Measurements from ENCODE around the gene CCL7. TPM values are rescaled to one million over a fixed set of nuclear protein-coding genes. Genes with fewer than 3 reads are reported as not detected.

CCL7 gene
- total RNA-seq (2021; ENCODE audit: unreplicated experiment) (0.31 TPM), Bru-seq, nascent RNA (percentile 18 among the genes with signal in this experiment), BruChase-seq, experiment 1, labeled RNA remaining after a 2-hour chase (not detected), BruChase-seq, experiment 2, labeled RNA remaining after a 6-hour chase (percentile 25 among the genes with signal in this experiment)
- not detected for polyA plus RNA-seq (2012; ENCODE audit: insufficient read length)
- long read RNA-seq, result 0 reads

DNA sequence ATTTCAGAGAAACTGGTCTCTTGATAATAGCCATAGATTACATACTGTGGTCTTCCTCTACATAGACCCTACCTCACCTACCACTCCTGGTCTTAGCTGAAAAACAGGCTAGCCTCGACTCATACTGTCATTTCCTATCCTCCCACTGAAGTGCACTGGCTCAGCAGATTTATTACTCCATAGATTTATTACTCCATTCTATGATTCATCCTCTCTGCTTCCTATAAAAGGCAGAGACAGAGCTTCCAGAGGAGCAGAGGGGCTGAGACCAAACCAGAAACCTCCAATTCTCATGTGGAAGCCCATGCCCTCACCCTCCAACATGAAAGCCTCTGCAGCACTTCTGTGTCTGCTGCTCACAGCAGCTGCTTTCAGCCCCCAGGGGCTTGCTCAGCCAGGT, at the start of gene CCL7:
CCL7 (plus strand) TSS at position 253 of the 400 bp plus-strand sequence; CDS start at position 323, 70 bp downstream.
- no peak for DNase-seq (ENCODE audit: low read depth, low spot score)
- in situ Hi-C loops (cut with HindIII; ENCODE audit: low pct_unique_long_range_greater_than_20kb, low sequenced_read_pairs) (no loop called here), intact Hi-C loops (cut with micrococcal nuclease; ENCODE audit: unreplicated experiment) (no loop called here)
- no TSS peak for BruUV-seq (replicated peaks)
- POLR2A ChIA-PET, result no interaction called here
- H3K4me1 ChIP-seq (ENCODE audit: control insufficient read depth, insufficient read depth, low read length), result no peaks in the 10 kb centered on the region; the same call in 1 of the 2 replicates
- no peak within 1 kb of the TSS for H3K4me3 ChIP-seq (ENCODE audit: low read depth in 2 of 2, low read length in 2 of 2)
- no peaks in the 10 kb centered on the region for H3K27me3 ChIP-seq (ENCODE audit: control insufficient read depth, insufficient read depth, low read length)
- CTCF ChIA-PET, result no interaction called here
- TF ChIP-seq SIN3A (IDR thresholded peaks at IDR 0.05; ENCODE audit: borderline replicate concordance, insufficient read depth, low read depth, low read length) (no peak), POLR2AphosphoS5 (IDR thresholded peaks at IDR 0.05; ENCODE audit: low read depth, low read length) (no peak), TCF7L2 (IDR thresholded peaks at IDR 0.05; ENCODE audit: low read depth, low read length) (no peak)
- TF ChIP-seq, protein P1, sequence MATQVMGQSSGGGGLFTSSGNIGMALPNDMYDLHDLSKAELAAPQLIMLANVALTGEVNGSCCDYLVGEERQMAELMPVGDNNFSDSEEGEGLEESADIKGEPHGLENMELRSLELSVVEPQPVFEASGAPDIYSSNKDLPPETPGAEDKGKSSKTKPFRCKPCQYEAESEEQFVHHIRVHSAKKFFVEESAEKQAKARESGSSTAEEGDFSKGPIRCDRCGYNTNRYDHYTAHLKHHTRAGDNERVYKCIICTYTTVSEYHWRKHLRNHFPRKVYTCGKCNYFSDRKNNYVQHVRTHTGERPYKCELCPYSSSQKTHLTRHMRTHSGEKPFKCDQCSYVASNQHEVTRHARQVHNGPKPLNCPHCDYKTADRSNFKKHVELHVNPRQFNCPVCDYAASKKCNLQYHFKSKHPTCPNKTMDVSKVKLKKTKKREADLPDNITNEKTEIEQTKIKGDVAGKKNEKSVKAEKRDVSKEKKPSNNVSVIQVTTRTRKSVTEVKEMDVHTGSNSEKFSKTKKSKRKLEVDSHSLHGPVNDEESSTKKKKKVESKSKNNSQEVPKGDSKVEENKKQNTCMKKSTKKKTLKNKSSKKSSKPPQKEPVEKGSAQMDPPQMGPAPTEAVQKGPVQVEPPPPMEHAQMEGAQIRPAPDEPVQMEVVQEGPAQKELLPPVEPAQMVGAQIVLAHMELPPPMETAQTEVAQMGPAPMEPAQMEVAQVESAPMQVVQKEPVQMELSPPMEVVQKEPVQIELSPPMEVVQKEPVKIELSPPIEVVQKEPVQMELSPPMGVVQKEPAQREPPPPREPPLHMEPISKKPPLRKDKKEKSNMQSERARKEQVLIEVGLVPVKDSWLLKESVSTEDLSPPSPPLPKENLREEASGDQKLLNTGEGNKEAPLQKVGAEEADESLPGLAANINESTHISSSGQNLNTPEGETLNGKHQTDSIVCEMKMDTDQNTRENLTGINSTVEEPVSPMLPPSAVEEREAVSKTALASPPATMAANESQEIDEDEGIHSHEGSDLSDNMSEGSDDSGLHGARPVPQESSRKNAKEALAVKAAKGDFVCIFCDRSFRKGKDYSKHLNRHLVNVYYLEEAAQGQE (IDR thresholded peaks at IDR 0.05; ENCODE audit: insufficient read depth in 1 of 2, low read depth in 2 of 2, low read length in 1 of 2), result no peak
- TF ChIP-seq, protein P2, sequence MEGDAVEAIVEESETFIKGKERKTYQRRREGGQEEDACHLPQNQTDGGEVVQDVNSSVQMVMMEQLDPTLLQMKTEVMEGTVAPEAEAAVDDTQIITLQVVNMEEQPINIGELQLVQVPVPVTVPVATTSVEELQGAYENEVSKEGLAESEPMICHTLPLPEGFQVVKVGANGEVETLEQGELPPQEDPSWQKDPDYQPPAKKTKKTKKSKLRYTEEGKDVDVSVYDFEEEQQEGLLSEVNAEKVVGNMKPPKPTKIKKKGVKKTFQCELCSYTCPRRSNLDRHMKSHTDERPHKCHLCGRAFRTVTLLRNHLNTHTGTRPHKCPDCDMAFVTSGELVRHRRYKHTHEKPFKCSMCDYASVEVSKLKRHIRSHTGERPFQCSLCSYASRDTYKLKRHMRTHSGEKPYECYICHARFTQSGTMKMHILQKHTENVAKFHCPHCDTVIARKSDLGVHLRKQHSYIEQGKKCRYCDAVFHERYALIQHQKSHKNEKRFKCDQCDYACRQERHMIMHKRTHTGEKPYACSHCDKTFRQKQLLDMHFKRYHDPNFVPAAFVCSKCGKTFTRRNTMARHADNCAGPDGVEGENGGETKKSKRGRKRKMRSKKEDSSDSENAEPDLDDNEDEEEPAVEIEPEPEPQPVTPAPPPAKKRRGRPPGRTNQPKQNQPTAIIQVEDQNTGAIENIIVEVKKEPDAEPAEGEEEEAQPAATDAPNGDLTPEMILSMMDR (IDR thresholded peaks at IDR 0.05), result no peak
- ATAC-seq, result peak; percentile 70
- no peaks in the 10 kb centered on the region for H3K9me3 ChIP-seq (ENCODE audit: control insufficient read depth, insufficient read depth, low read depth, low read length)
- H3K27ac ChIP-seq (ENCODE audit: low read length), result no peak within 1 kb of the TSS; the same call in 1 of the 2 replicates
- H3K36me3 ChIP-seq (ENCODE audit: control insufficient read depth, insufficient read depth, low read length), result no peaks in the 10 kb centered on the region

DNA sequence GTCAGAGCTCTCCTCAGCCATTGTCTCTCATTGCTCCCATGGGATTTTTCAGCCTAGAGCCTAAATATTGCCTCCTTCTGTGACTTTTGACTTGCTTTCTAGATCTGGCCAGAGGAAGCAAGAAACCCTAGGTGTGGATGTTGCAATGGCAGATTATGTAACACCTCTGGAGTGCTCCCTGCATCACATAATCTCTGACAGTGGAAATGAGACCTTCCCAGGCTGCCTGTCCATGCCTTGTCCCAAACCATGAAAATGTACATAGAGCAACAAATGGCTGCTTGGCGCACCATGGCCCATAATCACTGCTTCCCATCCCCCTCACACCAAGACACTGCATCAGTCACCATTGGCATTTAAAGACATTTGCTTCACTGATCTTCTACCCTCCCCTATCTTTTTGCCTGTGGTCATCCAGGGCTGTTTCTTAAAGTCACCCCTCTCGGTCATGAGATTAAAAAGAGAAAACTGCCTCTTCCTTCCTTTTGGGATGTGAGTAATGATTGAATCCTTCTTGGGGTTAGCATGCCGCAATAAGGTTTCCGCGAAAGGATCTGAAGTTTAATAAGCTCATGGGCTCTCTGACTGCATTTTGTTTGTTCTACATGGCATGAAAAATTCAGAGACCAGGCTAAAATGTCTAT, 49.1 kb upstream of the CCL7 start:
- in situ Hi-C loops (cut with HindIII; ENCODE audit: low pct_unique_long_range_greater_than_20kb, low sequenced_read_pairs) (no loop called here), intact Hi-C loops (cut with micrococcal nuclease; ENCODE audit: unreplicated experiment) (no loop called here)
- Histone ChIP-seq H3K27ac (ENCODE audit: low read length) (peak overlapping the region; percentile 30; the same call in 1 of the 2 replicates), H3K4me1 (ENCODE audit: control insufficient read depth, insufficient read depth, low read length) (no peaks in the 10 kb centered on the region), H3K4me3 (ENCODE audit: low read depth in 2 of 2, low read length in 2 of 2) (no peak overlapping the region), H3K9me3 (ENCODE audit: control insufficient read depth, insufficient read depth, low read depth, low read length) (no peaks in the 10 kb centered on the region), H3K27me3 (ENCODE audit: control insufficient read depth, insufficient read depth, low read length) (no peaks in the 10 kb centered on the region), H3K36me3 (ENCODE audit: control insufficient read depth, insufficient read depth, low read length) (no peaks in the 10 kb centered on the region)
- ATAC-seq (no peak), DNase-seq (ENCODE audit: low read depth, low spot score) (no peak)
- no TSS peak for BruUV-seq (replicated peaks)
- TF ChIP-seq TCF7L2 (IDR thresholded peaks at IDR 0.05; ENCODE audit: low read depth, low read length) (no peak), SIN3A (IDR thresholded peaks at IDR 0.05; ENCODE audit: borderline replicate concordance, insufficient read depth, low read depth, low read length) (no peak), POLR2AphosphoS5 (IDR thresholded peaks at IDR 0.05; ENCODE audit: low read depth, low read length) (no peak)
- TF ChIP-seq, protein P1 (IDR thresholded peaks at IDR 0.05; ENCODE audit: insufficient read depth in 1 of 2, low read depth in 2 of 2, low read length in 1 of 2), result no peak
- TF ChIP-seq, protein P2 (IDR thresholded peaks at IDR 0.05), result no peak
- POLR2A ChIA-PET, result no interaction called here
- CTCF ChIA-PET, result no interaction called here
